MM.1S (cell line): ENCODE measurements around the gene APLN.

ENCODE experiments used
- DNase-seq: peaks from one replicate; pipeline ENCODE4 v3.0.0-alpha.2; 2015
- H2AFZ ChIP-seq: fragments of 300-600 bp; sonication (generic); 2 replicates; pipeline ENCODE4 v1.6.0; 2016; ENCODE audit warnings: antibody characterized with exemption, low read length
- H3F3A ChIP-seq: fragments of 300-600 bp; sonication (generic); 2 replicates; pipeline ENCODE4 v1.6.1; 2016; ENCODE audit warnings: mild to moderate bottlenecking, antibody characterized with exemption, low read length, moderate library complexity, mixed read lengths; ENCODE audit not compliant: insufficient read depth
- H3K27ac ChIP-seq: fragments of 300-600 bp; sonication (generic); 2 replicates; pipeline ENCODE4 v1.5.1; 2016; ENCODE audit warnings: mild to moderate bottlenecking, low read length
- H3K27me3 ChIP-seq: fragments of 300-600 bp; sonication (generic); replicated peaks from 2 replicates; pipeline ENCODE4 v1.6.0; 2016; ENCODE audit warnings: low read length; ENCODE audit not compliant: insufficient read depth
- H3K36me3 ChIP-seq: fragments of 300-600 bp; sonication (generic); replicated peaks from 2 replicates; pipeline ENCODE4 v1.6.1; 2016; ENCODE audit warnings: mild to moderate bottlenecking, low read length, mixed read lengths; ENCODE audit not compliant: insufficient read depth
- H3K4me1 ChIP-seq: fragments of 300-600 bp; sonication (generic); 2 replicates; pipeline ENCODE4 v1.6.1; 2016; ENCODE audit warnings: low read length, mixed read lengths
- H3K4me2 ChIP-seq: fragments of 300-600 bp; sonication (generic); 2 replicates; pipeline ENCODE4 v1.6.0; 2016; ENCODE audit warnings: low read depth, low read length
- H3K4me3 ChIP-seq: fragments of 300-600 bp; sonication (generic); 2 replicates; pipeline ENCODE4 v1.5.1; 2016; ENCODE audit warnings: low read length, mixed read lengths
- H3K79me2 ChIP-seq: fragments of 300-600 bp; sonication (generic); 2 replicates; pipeline ENCODE4 v1.6.1; 2016; ENCODE audit warnings: mixed run types, low read length, mixed read lengths
- H3K9ac ChIP-seq: fragments of 300-600 bp; sonication (generic); 2 replicates; pipeline ENCODE4 v1.6.1; 2016; ENCODE audit warnings: low read length, mixed read lengths
- H3K9me2 ChIP-seq: fragments of 300-600 bp; sonication (generic); replicated peaks from 2 replicates; pipeline ENCODE4 v1.6.1; 2016; ENCODE audit warnings: mild to moderate bottlenecking, low read length, mixed read lengths; ENCODE audit not compliant: insufficient read depth
- H3K9me3 ChIP-seq: fragments of 300-600 bp; sonication (generic); replicated peaks from 2 replicates; pipeline ENCODE4 v1.6.1; 2016; ENCODE audit warnings: mild to moderate bottlenecking, low read length, mixed read lengths; ENCODE audit not compliant: insufficient read depth
- H4K20me1 ChIP-seq: fragments of 300-600 bp; sonication (generic); 2 replicates; pipeline ENCODE4 v1.6.1; 2016; ENCODE audit warnings: mild to moderate bottlenecking, low read length, moderate library complexity, mixed read lengths; ENCODE audit not compliant: insufficient read depth
- EZH2 ChIP-seq: fragments of 300-600 bp; sonication (generic); optimal IDR thresholded peaks from 2 replicates; pipeline ENCODE3; 2017; ENCODE audit warnings: low read depth, mild to moderate bottlenecking, antibody characterized with exemption, low read length, mixed read lengths
- EZH2phosphoT487 ChIP-seq: fragments of 300-600 bp; sonication (generic); IDR thresholded peaks from 2 replicates; pipeline ENCODE4 v1.6.1; 2018; ENCODE audit warnings: antibody characterized with exemption, low read length
- TF ChIP-seq, protein P1 (sequence below): fragments of 300-600 bp; sonication (generic); IDR thresholded peaks from 2 replicates; pipeline ENCODE4 v1.5.1; 2016; ENCODE audit warnings: antibody characterized with exemption, low read length, mixed read lengths

Gene APLN

DNA sequence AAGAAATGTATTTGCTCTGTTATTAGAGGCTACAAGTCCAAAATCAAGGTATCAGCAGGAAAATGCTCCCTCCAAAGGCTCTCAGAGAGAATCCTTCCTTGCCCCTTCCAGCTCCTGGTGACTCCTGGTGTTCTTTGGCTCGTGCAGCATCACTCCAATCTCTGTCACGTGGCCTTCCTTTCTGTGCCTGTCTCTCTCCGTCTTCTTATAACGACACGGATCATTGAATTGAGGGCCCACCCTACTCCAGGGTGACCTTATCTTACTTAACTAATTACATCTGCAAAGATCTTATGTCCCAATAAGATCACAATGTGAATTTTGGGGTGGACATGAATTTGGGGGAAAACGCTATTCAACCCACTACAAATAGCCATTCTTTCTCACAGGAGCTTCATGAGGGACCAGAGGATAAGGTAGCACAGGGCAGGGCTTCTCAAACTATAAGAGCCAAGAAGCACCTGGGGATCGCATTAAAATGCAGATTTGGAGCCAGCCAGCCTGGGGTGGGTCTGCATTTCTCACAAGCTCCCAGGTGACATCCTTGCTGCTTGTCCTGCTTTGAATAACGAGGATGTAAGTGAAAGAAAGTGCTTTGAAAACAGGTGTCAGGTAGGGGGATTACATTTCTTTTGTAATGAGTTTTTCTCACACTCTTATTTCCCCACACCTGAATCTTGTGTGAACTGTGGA, 41.9 kb upstream of the APLN start:
- Histone ChIP-seq H3K79me2 (no peaks in the 10 kb centered on the region), H2AFZ (no peak overlapping the region), H3K36me3 (no peaks in the 10 kb centered on the region), H3K4me3 (no peak overlapping the region), H3K27me3 (no peaks in the 10 kb centered on the region), H3K9me2 (no peaks in the 10 kb centered on the region), H3K27ac (no peak overlapping the region), H3K9me3 (no peaks in the 10 kb centered on the region), H4K20me1 (no peaks in the 10 kb centered on the region), H3F3A (no peaks in the 10 kb centered on the region), H3K4me2 (no peak overlapping the region), H3K9ac (no peak overlapping the region), H3K4me1 (no peaks in the 10 kb centered on the region)
- TF ChIP-seq, protein P1, sequence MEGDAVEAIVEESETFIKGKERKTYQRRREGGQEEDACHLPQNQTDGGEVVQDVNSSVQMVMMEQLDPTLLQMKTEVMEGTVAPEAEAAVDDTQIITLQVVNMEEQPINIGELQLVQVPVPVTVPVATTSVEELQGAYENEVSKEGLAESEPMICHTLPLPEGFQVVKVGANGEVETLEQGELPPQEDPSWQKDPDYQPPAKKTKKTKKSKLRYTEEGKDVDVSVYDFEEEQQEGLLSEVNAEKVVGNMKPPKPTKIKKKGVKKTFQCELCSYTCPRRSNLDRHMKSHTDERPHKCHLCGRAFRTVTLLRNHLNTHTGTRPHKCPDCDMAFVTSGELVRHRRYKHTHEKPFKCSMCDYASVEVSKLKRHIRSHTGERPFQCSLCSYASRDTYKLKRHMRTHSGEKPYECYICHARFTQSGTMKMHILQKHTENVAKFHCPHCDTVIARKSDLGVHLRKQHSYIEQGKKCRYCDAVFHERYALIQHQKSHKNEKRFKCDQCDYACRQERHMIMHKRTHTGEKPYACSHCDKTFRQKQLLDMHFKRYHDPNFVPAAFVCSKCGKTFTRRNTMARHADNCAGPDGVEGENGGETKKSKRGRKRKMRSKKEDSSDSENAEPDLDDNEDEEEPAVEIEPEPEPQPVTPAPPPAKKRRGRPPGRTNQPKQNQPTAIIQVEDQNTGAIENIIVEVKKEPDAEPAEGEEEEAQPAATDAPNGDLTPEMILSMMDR = no peak
- TF ChIP-seq EZH2phosphoT487 (no peak), EZH2 (no peak)
- no peak for DNase-seq

DNA sequence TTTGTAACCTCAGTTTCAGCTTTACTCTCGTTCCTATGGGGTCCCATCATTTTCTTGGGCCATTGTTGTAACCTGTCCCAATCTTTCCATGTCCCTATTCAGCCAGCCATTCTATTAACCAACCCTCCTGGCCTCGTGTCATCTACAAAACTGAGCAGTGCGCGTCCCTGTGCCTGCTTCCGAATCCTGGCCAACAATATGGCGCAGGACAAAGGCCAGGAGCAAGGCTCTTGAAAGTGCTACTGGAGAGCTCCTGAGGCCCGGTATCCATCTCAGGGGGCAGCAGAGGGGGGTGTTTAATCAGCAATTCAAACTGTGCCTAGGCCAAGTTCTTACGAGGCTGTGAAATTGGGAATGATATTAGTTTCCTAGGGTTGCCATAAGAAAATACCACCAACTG, 41.2 kb upstream of the APLN start:
- no peak for DNase-seq
- Histone ChIP-seq H3F3A (no peaks in the 10 kb centered on the region), H3K4me2 (no peak overlapping the region), H3K9me2 (no peaks in the 10 kb centered on the region), H3K79me2 (no peaks in the 10 kb centered on the region), H3K4me3 (no peak overlapping the region), H3K4me1 (no peaks in the 10 kb centered on the region), H3K27me3 (no peaks in the 10 kb centered on the region), H3K36me3 (no peaks in the 10 kb centered on the region), H3K27ac (no peak overlapping the region), H3K9me3 (no peaks in the 10 kb centered on the region), H2AFZ (no peak overlapping the region), H4K20me1 (no peaks in the 10 kb centered on the region), H3K9ac (no peak overlapping the region)
- no peak for TF ChIP-seq EZH2
- no peak for TF ChIP-seq EZH2phosphoT487
- TF ChIP-seq, protein P1 = no peak

DNA sequence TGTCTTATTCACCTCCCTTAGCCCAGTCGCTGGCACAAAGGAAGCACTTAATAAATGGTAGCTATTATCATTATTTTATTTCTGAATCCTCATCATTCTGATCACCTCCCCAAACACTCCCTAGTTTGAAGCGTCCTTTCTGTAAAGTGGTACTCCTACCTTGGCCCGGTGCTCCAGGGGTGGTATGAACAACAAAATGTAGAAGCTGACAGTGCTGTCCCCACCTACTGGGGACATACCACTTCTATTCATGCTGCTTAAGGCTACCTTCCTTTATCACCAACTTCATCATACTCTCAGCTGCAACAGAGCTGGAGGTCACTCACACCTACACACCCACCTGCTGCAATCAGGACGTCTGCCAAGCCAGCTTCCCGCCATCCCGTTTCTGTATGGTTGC, 40.8 kb upstream of the APLN start:
- Histone ChIP-seq H3F3A (no peaks in the 10 kb centered on the region), H3K79me2 (no peaks in the 10 kb centered on the region), H2AFZ (no peak overlapping the region), H3K9me2 (no peaks in the 10 kb centered on the region), H4K20me1 (no peaks in the 10 kb centered on the region), H3K27ac (no peak overlapping the region), H3K4me2 (no peak overlapping the region), H3K27me3 (no peaks in the 10 kb centered on the region), H3K9ac (no peak overlapping the region), H3K4me3 (no peak overlapping the region), H3K36me3 (no peaks in the 10 kb centered on the region), H3K4me1 (no peaks in the 10 kb centered on the region), H3K9me3 (no peaks in the 10 kb centered on the region)
- TF ChIP-seq EZH2phosphoT487 (no peak), EZH2 (no peak)
- TF ChIP-seq, protein P1 = no peak
- DNase-seq = no peak
